MM.1S (cell line): ENCODE measurements around the gene KSR1.

Experiments used
- EZH2 ChIP-seq: fragments of 300-600 bp; sonication (generic); optimal IDR thresholded peaks from 2 replicates; pipeline ENCODE3; 2017; ENCODE audit warnings: low read depth, mild to moderate bottlenecking, antibody characterized with exemption, low read length, mixed read lengths
- EZH2phosphoT487 ChIP-seq: fragments of 300-600 bp; sonication (generic); IDR thresholded peaks from 2 replicates; pipeline ENCODE4 v1.6.1; 2018; ENCODE audit warnings: antibody characterized with exemption, low read length
- TF ChIP-seq, protein P1 (sequence below): fragments of 300-600 bp; sonication (generic); IDR thresholded peaks from 2 replicates; pipeline ENCODE4 v1.5.1; 2016; ENCODE audit warnings: antibody characterized with exemption, low read length, mixed read lengths

GRCh38 chr17:27600471-27600870 lies 144.2 kb downstream of the KSR1 start:
- TF ChIP-seq, protein P1, sequence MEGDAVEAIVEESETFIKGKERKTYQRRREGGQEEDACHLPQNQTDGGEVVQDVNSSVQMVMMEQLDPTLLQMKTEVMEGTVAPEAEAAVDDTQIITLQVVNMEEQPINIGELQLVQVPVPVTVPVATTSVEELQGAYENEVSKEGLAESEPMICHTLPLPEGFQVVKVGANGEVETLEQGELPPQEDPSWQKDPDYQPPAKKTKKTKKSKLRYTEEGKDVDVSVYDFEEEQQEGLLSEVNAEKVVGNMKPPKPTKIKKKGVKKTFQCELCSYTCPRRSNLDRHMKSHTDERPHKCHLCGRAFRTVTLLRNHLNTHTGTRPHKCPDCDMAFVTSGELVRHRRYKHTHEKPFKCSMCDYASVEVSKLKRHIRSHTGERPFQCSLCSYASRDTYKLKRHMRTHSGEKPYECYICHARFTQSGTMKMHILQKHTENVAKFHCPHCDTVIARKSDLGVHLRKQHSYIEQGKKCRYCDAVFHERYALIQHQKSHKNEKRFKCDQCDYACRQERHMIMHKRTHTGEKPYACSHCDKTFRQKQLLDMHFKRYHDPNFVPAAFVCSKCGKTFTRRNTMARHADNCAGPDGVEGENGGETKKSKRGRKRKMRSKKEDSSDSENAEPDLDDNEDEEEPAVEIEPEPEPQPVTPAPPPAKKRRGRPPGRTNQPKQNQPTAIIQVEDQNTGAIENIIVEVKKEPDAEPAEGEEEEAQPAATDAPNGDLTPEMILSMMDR, result no peak
- TF ChIP-seq EZH2 (no peak), EZH2phosphoT487 (no peak)
